GM13976 (cell line): Measurements from ENCODE around the gene UCP2.
"Not testable (repeated sequence)": the region's sequence is repeated elsewhere in the genome, so short reads cannot be mapped to it uniquely, and the experiment has no call there.

Experiments
- DNase-seq: peaks from one replicate; pipeline ENCODE4 v3.0.0; 2012; ENCODE audit warnings: low spot score
- in situ Hi-C: fragments of 300-500 bp; cut with MboI; formaldehyde crosslinking; loops from one replicate; pipeline ENCODE4 v1.12.0; 2022; ENCODE audit warnings: low sequenced_read_pairs, mixed read lengths, inconsistent platforms; ENCODE audit not compliant: unreplicated experiment
- TF ChIP-seq, protein P1 (sequence below): IDR thresholded peaks from 2 replicates; pipeline ENCODE4 v1.5.1; 2012; ENCODE audit warnings: borderline replicate concordance, mild to moderate bottlenecking; ENCODE audit not compliant: insufficient read depth; ENCODE audit errors: extremely low read depth, missing control alignments, control extremely low read depth

UCP2 gene

GRCh38 chr11:73995247-73995646 lies 12.6 kb upstream of the UCP2 start:
- TF ChIP-seq, protein P1, sequence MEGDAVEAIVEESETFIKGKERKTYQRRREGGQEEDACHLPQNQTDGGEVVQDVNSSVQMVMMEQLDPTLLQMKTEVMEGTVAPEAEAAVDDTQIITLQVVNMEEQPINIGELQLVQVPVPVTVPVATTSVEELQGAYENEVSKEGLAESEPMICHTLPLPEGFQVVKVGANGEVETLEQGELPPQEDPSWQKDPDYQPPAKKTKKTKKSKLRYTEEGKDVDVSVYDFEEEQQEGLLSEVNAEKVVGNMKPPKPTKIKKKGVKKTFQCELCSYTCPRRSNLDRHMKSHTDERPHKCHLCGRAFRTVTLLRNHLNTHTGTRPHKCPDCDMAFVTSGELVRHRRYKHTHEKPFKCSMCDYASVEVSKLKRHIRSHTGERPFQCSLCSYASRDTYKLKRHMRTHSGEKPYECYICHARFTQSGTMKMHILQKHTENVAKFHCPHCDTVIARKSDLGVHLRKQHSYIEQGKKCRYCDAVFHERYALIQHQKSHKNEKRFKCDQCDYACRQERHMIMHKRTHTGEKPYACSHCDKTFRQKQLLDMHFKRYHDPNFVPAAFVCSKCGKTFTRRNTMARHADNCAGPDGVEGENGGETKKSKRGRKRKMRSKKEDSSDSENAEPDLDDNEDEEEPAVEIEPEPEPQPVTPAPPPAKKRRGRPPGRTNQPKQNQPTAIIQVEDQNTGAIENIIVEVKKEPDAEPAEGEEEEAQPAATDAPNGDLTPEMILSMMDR: no peak
- in situ Hi-C loops: no loop called here
- no peak for DNase-seq

DNA sequence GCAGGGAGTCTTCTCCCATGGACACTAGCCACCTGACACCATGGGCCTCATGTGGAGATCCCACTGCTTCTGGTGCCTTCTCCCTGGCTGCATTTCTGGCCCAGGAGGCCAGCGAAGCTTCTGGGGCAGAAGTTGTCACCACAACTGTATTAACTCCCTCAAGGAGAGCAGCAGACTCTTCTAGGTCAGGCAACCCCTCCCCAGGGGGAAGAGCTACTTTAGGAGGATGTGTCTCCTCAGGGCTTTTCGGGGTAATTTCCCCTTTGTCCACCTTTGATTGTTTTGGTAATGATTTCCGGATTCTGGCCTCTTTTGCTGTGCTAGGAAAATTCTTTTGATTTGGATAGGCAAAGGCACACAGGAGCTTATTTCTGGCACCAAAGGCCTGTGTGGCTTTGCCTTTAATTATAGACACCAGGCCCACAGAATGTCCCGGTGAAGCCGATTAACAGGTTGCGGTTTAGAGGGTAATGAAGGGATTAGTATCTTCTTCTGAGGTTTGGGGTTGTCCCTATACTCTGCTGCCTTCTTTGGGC lies 8.9 kb upstream of the UCP2 start:
- TF ChIP-seq, protein P1: no peak
- in situ Hi-C loops: no loop called here
- no peak for DNase-seq

GRCh38 chr11:73990730-73991129 lies 8.1 kb upstream of the UCP2 start:
- TF ChIP-seq, protein P1: no peak
- no peak for DNase-seq
- in situ Hi-C loops: no loop called here

- TF ChIP-seq, protein P1: no peak
- in situ Hi-C loops: no loop called here
- DNase-seq: no peak
Measured at GRCh38 chr11:73989156-73989555, 6.5 kb upstream of the UCP2 start.

GRCh38 chr11:73988227-73988626 lies 5.6 kb upstream of the UCP2 start:
- no peak for DNase-seq
- TF ChIP-seq, protein P1: no peak
- in situ Hi-C loops: no loop called here

DNA sequence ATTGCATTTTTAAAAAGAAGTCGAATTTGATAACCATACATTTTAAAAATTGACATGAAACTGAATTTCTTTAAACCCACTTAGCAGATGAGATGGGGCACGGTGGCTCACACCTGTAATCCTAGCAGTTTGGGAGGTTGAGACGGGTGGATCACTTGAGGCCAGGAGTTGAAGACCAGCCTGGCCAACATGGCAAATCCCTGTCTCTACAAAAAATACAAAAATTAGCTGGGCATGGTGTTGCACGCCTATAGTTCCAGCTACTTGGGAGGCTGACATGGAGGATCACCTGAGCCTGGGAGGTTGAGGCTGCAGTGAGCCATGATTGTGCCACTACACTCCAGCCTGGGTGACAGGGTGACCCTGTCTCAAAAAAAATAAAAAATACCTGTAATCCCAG lies 3.0 kb upstream of the UCP2 start:
- in situ Hi-C loops, DNase-seq: not testable (repeated sequence)

GRCh38 chr11:73983741-73984538 lies 1.3 kb upstream of the UCP2 start:
- DNase-seq: no peak
- in situ Hi-C loops: no loop called here
- TF ChIP-seq, protein P1: no peak
